CD4-positive, alpha-beta memory T cell (primary cell): ENCODE data around the gene FRK. TPM values are rescaled to one million over a fixed set of nuclear protein-coding genes. Genes with fewer than 3 reads are reported as not detected.
"Not testable (repeated sequence)": the region's sequence is repeated elsewhere in the genome, so short reads cannot be mapped to it uniquely, and the experiment has no call there.

ENCODE experiments used
- CTCF ChIA-PET: fragments of 350-600 bp; sonication (Branson Sonifier 250); formaldehyde crosslinking; loops from one replicate; lab custom pipeline; 2021; ENCODE audit warnings: inconsistent platforms; ENCODE audit not compliant: partially characterized antibody; lab: Charles Lee
- POLR2A ChIA-PET: fragments of 350-600 bp; sonication (Branson Sonifier 250); formaldehyde crosslinking; loops from one replicate; lab custom pipeline; 2021; ENCODE audit not compliant: partially characterized antibody; lab: Charles Lee
- DNase-seq, 5 donors: peaks; one replicate each; pipeline versions ENCODE4 v3.0.0 to v3.0.0-alpha.2; 2020 to 2022; ENCODE audit warnings: mixed read lengths in 1 of 5
- H3K27ac ChIP-seq: one replicate; pipeline ENCODE4 v1.7.0; 2013; ENCODE audit warnings: low read depth, low read length
- H3K27me3 ChIP-seq: 2 replicates; pipeline ENCODE4 v1.7.0; 2013; ENCODE audit warnings: mild to moderate bottlenecking, low read length, moderate library complexity; ENCODE audit not compliant: insufficient read depth
- H3K36me3 ChIP-seq: 2 replicates; pipeline ENCODE4 v1.7.0; 2013; ENCODE audit warnings: mild to moderate bottlenecking, low read length, moderate library complexity; ENCODE audit not compliant: insufficient read depth
- H3K4me1 ChIP-seq: 2 replicates; pipeline ENCODE4 v1.7.0; 2013; ENCODE audit warnings: mild to moderate bottlenecking, low read length, moderate library complexity; ENCODE audit not compliant: insufficient read depth
- H3K4me3 ChIP-seq, 2 donors: one replicate each; pipeline ENCODE4 v1.7.0; 2013; ENCODE audit warnings: low read length in 2 of 2, mild to moderate bottlenecking in 1 of 2
- H3K9me3 ChIP-seq, 2 donors: one replicate each; pipeline ENCODE4 v1.7.0; 2013; ENCODE audit warnings: low read length in 2 of 2, control low read depth in 1 of 2; ENCODE audit not compliant: control insufficient read depth in 1 of 2
- H3K27ac Mint-ChIP-seq, 7 donors: one replicate each; pipeline ENCODE4 v1.8.0; 2020 to 2021; ENCODE audit warnings: mixed read lengths in 7 of 7, mild to moderate bottlenecking in 6 of 7, inconsistent platforms in 3 of 7, moderate library complexity in 3 of 7
- H3K27me3 Mint-ChIP-seq, 2 donors: one replicate each; pipeline ENCODE4 v1.8.0; 2020 to 2021; ENCODE audit warnings: mixed read lengths in 2 of 2
- H3K36me3 Mint-ChIP-seq, 2 donors: one replicate each; pipeline ENCODE4 v1.8.0; 2020 to 2021; ENCODE audit warnings: mixed read lengths in 2 of 2, inconsistent platforms in 1 of 2, mild to moderate bottlenecking in 1 of 2
- H3K4me1 Mint-ChIP-seq, 4 donors: one replicate each; pipeline ENCODE4 v1.8.0; 2020 to 2021; ENCODE audit warnings: mixed read lengths in 4 of 4, mild to moderate bottlenecking in 1 of 4
- H3K4me3 Mint-ChIP-seq, 8 donors: one replicate each; pipeline ENCODE4 v1.8.0; 2020 to 2021; ENCODE audit warnings: mixed read lengths in 8 of 8, mild to moderate bottlenecking in 7 of 8, moderate library complexity in 6 of 8, inconsistent platforms in 3 of 8
- H3K9me3 Mint-ChIP-seq, 8 donors: one replicate each; pipeline ENCODE4 v1.8.0; 2020 to 2021; ENCODE audit warnings: mixed read lengths in 8 of 8, mild to moderate bottlenecking in 5 of 8, inconsistent platforms in 3 of 8, moderate library complexity in 1 of 8
- intact Hi-C: fragments of 100-400 bp; cut with micrococcal nuclease; formaldehyde crosslinking; loops from one replicate; pipeline ENCODE4 v1.15.1; 2023
- polyA plus RNA-seq, 2 donors: library from polyadenylated mRNA; unstranded; fragments of 300-500 nt; fragmentation: Illumina TruSeq; gene quantifications; one replicate each; pipeline ENCODE4 v1.2.3, GENCODE V29; 2021
- total RNA-seq, 2 experiments: library from RNA; stranded (reverse); gene quantifications; one replicate each; pipeline ENCODE4 v1.2.3, GENCODE V29; 2021

The FRK gene
- total and polyA plus RNA-seq, 4 experiments from 2014 or later: 0.04 TPM; not detected in 3

DNA sequence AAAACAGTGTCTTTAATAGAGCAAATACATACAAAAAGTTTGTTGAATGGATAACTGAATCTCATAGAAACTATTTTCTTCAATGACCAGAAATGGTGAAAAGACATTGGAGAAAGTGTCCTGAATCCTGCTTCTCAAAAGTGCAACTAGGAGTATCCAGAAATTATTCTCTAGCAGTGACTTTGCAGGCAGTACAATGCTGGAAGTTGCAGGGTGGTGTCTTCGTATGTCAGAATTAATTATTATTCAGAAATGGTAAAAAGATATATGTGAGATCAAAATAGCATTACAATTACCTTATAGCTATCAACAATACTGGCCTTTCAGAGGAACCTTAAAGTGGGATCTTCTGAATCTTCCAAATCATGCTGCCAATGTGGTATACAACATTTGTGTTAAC is 10.0 kb downstream of the FRK start:
- Histone ChIP-seq H3K9me3 (no peaks in the 10 kb centered on the region), H3K36me3 (no peaks in the 10 kb centered on the region), H3K27ac (no peak overlapping the region), H3K4me1 (no peaks in the 10 kb centered on the region), H3K4me3 (no peak overlapping the region), H3K27me3 (no peaks in the 10 kb centered on the region)
- ChIA-PET POLR2A (no interaction called here), CTCF (no interaction called here)
- no peak overlapping the region for H3K4me3 Mint-ChIP-seq
- intact Hi-C loops: no loop called here
- H3K27me3 Mint-ChIP-seq: peaks cover 7 to 13% of the 10 kb centered on the region in 2 donors
- no peaks in the 10 kb centered on the region for H3K36me3 Mint-ChIP-seq
- no peak for DNase-seq
- H3K27ac Mint-ChIP-seq: no peak overlapping the region
- no peaks in the 10 kb centered on the region for H3K4me1 Mint-ChIP-seq
- peaks cover 0 to 4% (median 0%) of the 10 kb centered on the region in 8 donors for H3K9me3 Mint-ChIP-seq

DNA sequence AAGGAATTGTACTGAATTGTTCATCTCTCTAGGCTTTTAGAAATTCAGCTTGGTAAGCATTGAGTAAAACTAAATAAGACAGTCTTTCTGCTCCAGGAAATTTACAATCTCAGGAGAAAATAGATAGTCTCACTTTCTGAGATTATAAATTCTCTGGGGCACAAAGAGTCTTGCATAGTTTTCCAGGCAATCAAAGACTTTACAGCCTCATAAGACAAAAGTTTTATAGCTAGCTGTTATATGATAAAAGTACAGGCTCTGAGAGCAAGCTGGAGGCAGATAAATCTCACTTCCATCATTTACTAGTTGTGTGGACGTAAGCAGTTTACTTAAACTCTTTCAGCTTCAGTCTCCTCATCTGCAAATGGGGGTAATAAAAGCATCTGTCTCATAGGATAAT is 11.4 kb downstream of the FRK start:
- DNase-seq: no peak
- H3K27ac Mint-ChIP-seq: no peak overlapping the region
- CTCF ChIA-PET: no interaction called here
- peaks cover 0 to 6% (median 0%) of the 10 kb centered on the region in 8 donors for H3K9me3 Mint-ChIP-seq
- H3K27ac ChIP-seq: no peak overlapping the region
- no peaks in the 10 kb centered on the region for H3K4me1 ChIP-seq
- peaks cover 7 to 13% of the 10 kb centered on the region in 2 donors for H3K27me3 Mint-ChIP-seq
- no peak overlapping the region for H3K4me3 ChIP-seq
- H3K36me3 Mint-ChIP-seq: no peaks in the 10 kb centered on the region
- no peaks in the 10 kb centered on the region for H3K36me3 ChIP-seq
- POLR2A ChIA-PET: interaction anchor here (1.5 kb wide), 1 partner anchor 15 kb away, joined by 4 read pairs; no protein-coding TSS in a partner anchor
- no peak overlapping the region for H3K4me3 Mint-ChIP-seq
- no peaks in the 10 kb centered on the region for H3K9me3 ChIP-seq
- H3K4me1 Mint-ChIP-seq: no peaks in the 10 kb centered on the region
- H3K27me3 ChIP-seq: no peaks in the 10 kb centered on the region
- intact Hi-C loops: no loop called here

DNA sequence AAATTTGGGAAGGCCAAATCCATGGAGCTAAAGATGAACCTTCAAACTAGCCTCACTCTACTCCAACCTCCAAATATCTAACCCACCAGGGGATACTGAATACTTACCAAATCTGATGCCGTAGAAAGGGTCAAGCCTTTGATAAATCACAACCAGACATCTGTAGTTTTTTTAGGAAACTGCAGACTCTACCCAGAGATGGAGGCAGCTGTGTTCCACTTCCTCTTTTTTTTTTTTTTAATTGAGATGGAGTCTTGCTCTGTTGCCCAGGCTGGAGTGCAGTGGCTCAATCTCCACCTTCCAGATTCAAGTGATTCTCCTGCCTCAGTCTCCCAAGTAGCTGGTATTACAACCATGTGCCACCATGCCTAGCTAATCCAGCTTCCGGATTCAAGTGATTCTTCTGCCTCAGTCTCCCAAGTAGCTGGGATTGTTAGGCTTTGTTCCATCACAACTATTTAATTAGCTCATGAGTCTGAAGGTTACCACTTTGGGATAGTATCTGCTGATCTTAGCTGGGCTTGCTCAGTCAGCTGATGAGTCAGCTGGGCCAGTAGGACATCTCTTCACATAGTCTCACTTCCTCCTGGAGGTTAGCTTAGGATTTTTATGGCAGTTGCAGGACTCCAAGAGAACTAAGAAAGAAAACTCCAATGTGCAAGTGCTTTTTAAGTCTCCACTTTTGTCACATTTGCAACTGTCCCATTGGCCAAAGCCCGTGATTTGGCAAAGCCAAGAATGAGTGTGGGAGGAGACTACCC is 13.3 kb downstream of the FRK start:
- Mint-ChIP-seq H3K36me3 (no peaks in the 10 kb centered on the region), H3K4me3 (no peak overlapping the region), H3K4me1 (no peaks in the 10 kb centered on the region), H3K9me3 (peaks cover 0 to 9% (median 0%) of the 10 kb centered on the region in 8 donors), H3K27ac (no peak overlapping the region), H3K27me3 (peaks cover 14 to 17% of the 10 kb centered on the region in 2 donors)
- no peak for DNase-seq
- POLR2A ChIA-PET: no interaction called here
- Histone ChIP-seq H3K9me3 (no peaks in the 10 kb centered on the region), H3K27me3 (no peaks in the 10 kb centered on the region), H3K4me3 (no peak overlapping the region), H3K36me3 (no peaks in the 10 kb centered on the region), H3K27ac (no peak overlapping the region), H3K4me1 (no peaks in the 10 kb centered on the region)
- intact Hi-C loops: no loop called here
- CTCF ChIA-PET: no interaction called here

DNA sequence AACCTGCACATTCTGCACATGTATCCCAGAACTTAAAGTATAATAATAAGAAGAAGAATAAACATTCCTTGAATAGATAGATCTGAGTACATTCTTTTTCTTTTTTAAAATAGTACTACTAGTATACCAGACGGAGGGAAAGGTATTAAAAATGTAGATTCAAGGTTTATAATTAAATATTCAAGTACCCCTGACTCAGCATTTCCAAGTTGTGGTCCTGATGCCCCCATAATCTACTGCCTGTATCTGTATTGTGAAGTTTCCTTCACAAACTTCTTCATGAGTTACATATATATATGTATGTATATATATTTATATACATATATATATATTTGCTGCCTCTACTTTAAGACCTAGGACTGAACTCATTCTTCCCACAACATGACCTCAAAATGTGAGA is 14.0 kb downstream of the FRK start:
- Histone ChIP-seq H3K27ac (no peak overlapping the region), H3K4me1 (no peaks in the 10 kb centered on the region), H3K27me3 (no peaks in the 10 kb centered on the region), H3K36me3 (no peaks in the 10 kb centered on the region), H3K4me3 (no peak overlapping the region), H3K9me3 (no peaks in the 10 kb centered on the region)
- H3K4me3 Mint-ChIP-seq: no peak overlapping the region
- ChIA-PET POLR2A (no interaction called here), CTCF (no interaction called here)
- H3K4me1 Mint-ChIP-seq: no peaks in the 10 kb centered on the region
- peaks cover 0 to 9% (median 0%) of the 10 kb centered on the region in 8 donors for H3K9me3 Mint-ChIP-seq
- intact Hi-C loops: no loop called here
- H3K27me3 Mint-ChIP-seq: peaks cover 14 to 17% of the 10 kb centered on the region in 2 donors
- no peaks in the 10 kb centered on the region for H3K36me3 Mint-ChIP-seq
- no peak overlapping the region for H3K27ac Mint-ChIP-seq
- DNase-seq: no peak

DNA sequence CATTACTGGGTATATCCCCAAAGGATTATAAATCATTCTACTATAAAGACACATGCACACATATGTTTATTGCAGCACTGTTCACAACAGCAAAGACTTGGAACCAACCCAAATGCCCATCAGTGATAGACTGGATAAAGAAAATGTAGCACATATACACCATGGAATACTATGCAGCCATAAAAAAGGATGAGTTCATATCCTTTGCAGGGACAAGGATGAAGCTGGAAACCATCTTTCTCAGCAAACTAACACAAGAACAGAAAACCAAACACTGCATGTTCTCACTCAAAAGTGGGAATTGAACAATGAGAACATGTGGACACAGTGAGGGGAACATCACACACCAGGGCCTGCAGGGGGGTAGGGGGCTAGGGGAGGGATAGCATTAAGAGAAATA is 14.4 kb downstream of the FRK start:
- CTCF ChIA-PET, intact Hi-C loops, POLR2A ChIA-PET: not testable (repeated sequence)

DNA sequence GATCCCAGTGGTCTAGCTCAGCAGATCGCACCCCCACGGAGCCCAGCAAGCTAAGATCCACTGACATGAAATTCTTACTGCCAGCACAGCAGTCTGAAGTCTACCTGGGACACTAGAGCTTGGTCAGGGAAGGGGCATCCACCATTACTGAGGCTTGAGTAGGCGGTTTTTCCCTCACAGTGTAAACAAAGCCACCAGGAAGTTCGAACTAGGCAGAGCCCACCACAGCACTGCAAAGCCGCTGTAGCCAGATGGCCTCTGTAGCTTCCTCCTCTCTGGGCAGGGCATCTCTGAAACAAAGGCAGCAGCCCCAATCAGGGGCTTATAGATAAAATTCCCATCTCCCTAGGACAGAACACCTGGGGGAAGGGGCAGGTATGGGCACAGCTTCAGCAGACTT is 18.8 kb downstream of the FRK start:
- Histone ChIP-seq H3K27me3 (no peaks in the 10 kb centered on the region), H3K4me1 (no peaks in the 10 kb centered on the region), H3K4me3 (no peak overlapping the region), H3K9me3 (no peaks in the 10 kb centered on the region), H3K36me3 (no peaks in the 10 kb centered on the region), H3K27ac (no peak overlapping the region)
- POLR2A ChIA-PET: no interaction called here
- no peaks in the 10 kb centered on the region for H3K4me1 Mint-ChIP-seq
- H3K36me3 Mint-ChIP-seq: no peaks in the 10 kb centered on the region
- CTCF ChIA-PET: no interaction called here
- H3K9me3 Mint-ChIP-seq: peaks cover 0 to 11% (median 0%) of the 10 kb centered on the region in 8 donors
- DNase-seq: no peak
- no peak overlapping the region for H3K4me3 Mint-ChIP-seq
- intact Hi-C loops: no loop called here
- H3K27ac Mint-ChIP-seq: no peak overlapping the region
- H3K27me3 Mint-ChIP-seq: peaks cover 5 to 10% of the 10 kb centered on the region in 2 donors

More for the DNA sequence above, 14.4 kb downstream of the FRK start:
- H3K27ac Mint-ChIP-seq, H3K36me3 Mint-ChIP-seq, H3K27me3 ChIP-seq, H3K4me3 ChIP-seq, H3K4me1 Mint-ChIP-seq, H3K27ac ChIP-seq, H3K9me3 ChIP-seq, H3K4me1 ChIP-seq, DNase-seq, H3K4me3 Mint-ChIP-seq, H3K36me3 ChIP-seq: not testable (repeated sequence)
- Mint-ChIP-seq H3K27me3 (peaks cover 17% of the 10 kb centered on the region in 2 donors), H3K9me3 (peaks cover 0 to 11% (median 0%) of the 10 kb centered on the region in 8 donors)

DNA sequence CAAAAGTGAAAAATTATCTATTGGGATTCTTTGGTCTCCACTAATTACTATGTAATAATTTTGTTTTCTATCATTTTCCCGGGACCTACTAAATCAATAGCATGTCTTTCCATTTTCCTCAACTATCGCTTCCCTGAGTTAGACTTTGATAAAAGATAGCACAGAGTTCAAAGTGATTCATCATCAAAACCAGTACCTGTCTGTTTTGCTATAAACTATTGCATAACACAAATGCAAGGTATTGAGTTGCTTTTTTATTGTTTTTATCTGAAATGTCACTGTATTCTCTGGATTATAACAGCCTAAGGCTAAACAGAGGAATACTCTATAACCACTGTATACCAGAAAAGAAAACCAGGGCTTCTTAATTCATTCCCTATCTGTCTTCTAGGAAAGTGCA is 19.7 kb downstream of the FRK start:
- no peaks in the 10 kb centered on the region for H3K36me3 Mint-ChIP-seq
- intact Hi-C loops: no loop called here

More for the DNA sequence above, 19.7 kb downstream of the FRK start:
- CTCF ChIA-PET: no interaction called here
- DNase-seq: no peak
- H3K9me3 Mint-ChIP-seq: peaks cover 0 to 8% (median 0%) of the 10 kb centered on the region in 8 donors
- Histone ChIP-seq H3K4me3 (no peak overlapping the region), H3K9me3 (no peaks in the 10 kb centered on the region), H3K27me3 (no peaks in the 10 kb centered on the region), H3K36me3 (no peaks in the 10 kb centered on the region), H3K4me1 (no peaks in the 10 kb centered on the region), H3K27ac (no peak overlapping the region)
- H3K4me3 Mint-ChIP-seq: no peak overlapping the region
- no peak overlapping the region for H3K27ac Mint-ChIP-seq
- H3K4me1 Mint-ChIP-seq: no peaks in the 10 kb centered on the region
- POLR2A ChIA-PET: no interaction called here
- peaks cover 5 to 10% of the 10 kb centered on the region in 2 donors for H3K27me3 Mint-ChIP-seq
